22Rv1 (cell line): ENCODE results near the gene UNC79.

Experiments used
- CTCF ChIP-seq: fragments of 450-650 bp; IDR thresholded peaks from 2 replicates; pipeline ENCODE4 v1.5.1; 2017; ENCODE audit warnings: mild to moderate bottlenecking
- ZFX ChIP-seq: fragments of 450-650 bp; IDR thresholded peaks from 2 replicates; pipeline ENCODE4 v1.6.1; 2017; ENCODE audit warnings: antibody characterized with exemption, borderline replicate concordance

- TF ChIP-seq CTCF (no peak), ZFX (no peak)
These were observed 151.8 kb downstream of the UNC79 start for GRCh38 chr14:93582516-93582915.
